Measurements from ENCODE around the gene ZBTB7B. TPM values are rescaled to one million over a fixed set of nuclear protein-coding genes. Genes with fewer than 3 reads are reported as not detected.

Gene ZBTB7B
- total RNA-seq, 2 donors from 2014 or later, result 35.3 to 66.3 TPM

DNA sequence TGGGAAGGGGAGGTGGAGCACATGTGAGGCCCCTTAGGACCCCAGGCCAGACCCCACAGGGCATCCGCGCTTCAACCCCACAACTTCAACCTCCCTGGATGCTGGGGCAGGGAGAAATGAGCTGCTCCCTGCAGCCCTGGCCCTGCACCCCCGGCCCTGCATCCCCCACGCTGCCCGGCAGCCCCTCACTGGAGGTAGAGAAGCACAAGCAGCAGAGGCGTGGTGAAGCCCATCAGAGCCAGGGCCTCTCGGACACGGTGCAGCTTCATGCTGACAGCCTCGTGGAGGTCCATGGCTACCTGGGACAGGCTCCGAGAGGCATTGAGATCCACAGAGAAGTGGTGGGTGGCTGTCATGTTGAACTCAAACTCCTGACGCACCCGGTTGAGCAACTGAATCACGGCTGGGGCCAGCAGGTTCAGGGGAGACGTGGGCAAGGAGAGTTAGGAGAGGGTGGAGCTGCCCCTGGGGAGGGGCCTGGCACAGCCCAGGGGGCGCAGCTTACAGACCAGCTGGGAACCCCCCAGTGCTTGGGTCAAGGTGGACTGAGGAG, 27.7 kb downstream of the ZBTB7B start:
- H3K27ac ChIP-seq, result no peak overlapping the region
- no peaks in the 10 kb centered on the region for H3K9me3 ChIP-seq
- TF ChIP-seq CTCF (IDR thresholded peaks at IDR 0.05), result no peak
- H3K4me3 ChIP-seq, result no peak overlapping the region
- no peaks in the 10 kb centered on the region for H3K36me3 ChIP-seq
- DNase-seq (ENCODE audit: low spot score) (no peak), ATAC-seq (ENCODE audit: insufficient number of reproducible peaks, low FRiP score, low read depth) (no peak)
- no peaks in the 10 kb centered on the region for H3K27me3 ChIP-seq (replicated peaks; ENCODE audit: insufficient read depth)
- H3K4me1 ChIP-seq (ENCODE audit: control insufficient read depth in 1 of 2, low read depth in 2 of 2), result no peaks in the 10 kb centered on the region

DNA sequence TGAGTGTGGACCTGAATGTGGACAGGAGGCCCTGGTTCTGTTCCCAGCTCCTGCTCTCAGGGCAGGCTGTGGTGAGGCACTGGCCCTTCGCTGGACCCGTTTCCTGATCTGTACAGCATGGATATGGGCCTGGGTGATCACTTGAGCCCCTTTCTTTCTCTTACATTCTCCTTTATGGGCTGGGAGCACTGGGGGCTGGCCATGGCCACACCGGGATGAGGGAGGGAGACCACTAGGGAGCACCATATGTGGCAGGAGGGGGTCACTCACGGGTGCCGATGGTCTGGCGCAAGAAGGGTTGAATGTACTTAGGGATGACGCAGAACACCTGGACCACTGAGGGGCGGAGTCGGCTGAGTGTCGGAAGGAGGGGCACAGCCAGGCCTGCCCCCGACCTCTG, 28.3 kb downstream of the ZBTB7B start:
- ATAC-seq (ENCODE audit: insufficient number of reproducible peaks, low FRiP score, low read depth), result no peak
- Histone ChIP-seq H3K4me1 (ENCODE audit: control insufficient read depth in 1 of 2, low read depth in 2 of 2) (no peaks in the 10 kb centered on the region), H3K9me3 (no peaks in the 10 kb centered on the region), H3K27ac (no peak overlapping the region), H3K27me3 (replicated peaks; ENCODE audit: insufficient read depth) (no peaks in the 10 kb centered on the region), H3K4me3 (no peak overlapping the region), H3K36me3 (no peaks in the 10 kb centered on the region)
- DNase-seq (ENCODE audit: low spot score), result no peak
- TF ChIP-seq CTCF (IDR thresholded peaks at IDR 0.05), result no peak

- DNase-seq (ENCODE audit: low spot score) (no peak), ATAC-seq (ENCODE audit: insufficient number of reproducible peaks, low FRiP score, low read depth) (no peak)
- no peaks in the 10 kb centered on the region for H3K36me3 ChIP-seq
Observed at GRCh38 chr1:155032886-155033285, 30.3 kb downstream of the ZBTB7B start.

DNA sequence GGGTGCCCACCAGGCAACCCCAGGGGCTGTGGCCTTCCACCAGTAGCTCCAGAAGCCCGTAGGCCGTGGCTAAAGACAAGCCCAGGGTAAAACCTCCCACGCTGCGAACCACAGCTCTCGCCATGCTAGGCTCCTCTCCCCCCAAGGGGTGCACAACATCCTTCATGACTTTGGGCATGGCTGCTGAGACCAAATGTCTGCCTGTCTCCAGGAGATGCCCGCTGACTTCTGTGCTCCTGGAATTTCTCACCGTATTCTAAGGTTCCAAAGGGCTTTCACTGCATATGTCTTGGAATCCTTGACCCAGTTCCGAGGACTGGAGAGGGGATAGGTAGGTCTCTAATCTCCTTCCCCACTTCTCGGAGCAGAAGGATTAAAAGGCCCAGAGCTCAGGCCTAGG, 30.9 kb downstream of the ZBTB7B start, which contains the start of the genes DCST1 and DCST2:
Gene DCST1 (plus strand): TSS at position 301 of the 400 bp plus-strand sequence. CDS start 213 bp downstream, outside the sequence.
Gene DCST2 (minus strand): TSS at position 258 of the 400 bp plus-strand sequence. CDS start 80 bp downstream, at position 178.
- Histone ChIP-seq H3K4me1 (ENCODE audit: control insufficient read depth in 1 of 2, low read depth in 2 of 2) (no peaks in the 10 kb centered on the region), H3K27me3 (replicated peaks; ENCODE audit: insufficient read depth) (no peaks in the 10 kb centered on the region), H3K27ac (no peak within 1 kb of the TSS), H3K36me3 (no peaks in the 10 kb centered on the region), H3K4me3 (no peak within 1 kb of the TSS), H3K9me3 (no peaks in the 10 kb centered on the region)
- DNase-seq (ENCODE audit: low spot score) (no peak), ATAC-seq (ENCODE audit: insufficient number of reproducible peaks, low FRiP score, low read depth) (no peak)
- no peak for TF ChIP-seq CTCF (IDR thresholded peaks at IDR 0.05)

More at GRCh38 chr1:155032886-155033285, 30.3 kb downstream of the ZBTB7B start:
- H3K27me3 ChIP-seq (replicated peaks; ENCODE audit: insufficient read depth), result no peaks in the 10 kb centered on the region
- H3K4me3 ChIP-seq, result no peak overlapping the region
- TF ChIP-seq CTCF (IDR thresholded peaks at IDR 0.05), result no peak
- H3K4me1 ChIP-seq (ENCODE audit: control insufficient read depth in 1 of 2, low read depth in 2 of 2), result no peaks in the 10 kb centered on the region
- no peaks in the 10 kb centered on the region for H3K9me3 ChIP-seq
- H3K27ac ChIP-seq, result no peak overlapping the region

DNA sequence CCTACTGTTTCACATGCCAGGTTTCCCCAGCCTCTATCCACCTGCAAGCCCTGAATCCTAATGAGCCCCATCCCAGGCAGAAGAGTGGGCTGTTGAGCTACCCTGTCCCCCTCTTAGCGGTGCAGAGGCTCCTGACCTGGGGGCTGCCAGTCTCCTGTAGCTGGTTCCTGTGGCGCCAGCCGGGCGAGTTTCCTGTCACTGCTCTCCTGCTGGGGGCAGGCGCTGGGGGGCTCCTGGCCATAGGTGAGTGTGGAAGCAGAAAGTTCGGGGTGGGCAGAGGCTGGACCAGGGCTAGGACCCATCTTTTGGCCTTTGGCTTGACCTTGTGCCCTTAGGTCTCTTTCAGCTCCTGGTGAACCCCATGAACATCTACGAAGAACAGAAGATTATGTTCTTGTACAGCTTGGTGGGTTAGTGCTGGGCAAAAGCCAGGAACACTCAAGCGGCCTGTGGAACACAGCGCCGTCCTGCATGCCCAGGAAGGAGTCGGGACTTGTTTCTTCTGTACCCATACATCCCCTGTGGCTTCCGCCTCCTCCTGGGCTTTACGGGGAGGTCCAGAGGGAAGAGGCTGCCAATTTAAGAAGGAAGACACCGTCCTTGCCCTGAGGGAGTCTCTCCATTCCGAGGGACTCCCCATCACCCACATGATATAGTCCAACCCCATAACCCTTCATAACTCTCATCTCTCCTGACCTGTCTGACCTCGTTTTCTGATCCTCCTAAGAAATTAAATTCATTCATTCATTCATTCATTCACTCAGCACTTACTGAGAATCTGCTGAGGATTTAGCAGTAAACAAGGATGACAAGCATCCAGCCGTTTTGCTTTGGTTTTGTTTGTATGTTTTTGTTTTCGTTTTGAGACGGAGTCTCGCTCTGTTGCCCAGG, 32.0 kb downstream of the ZBTB7B start:
- H3K36me3 ChIP-seq, result no peaks in the 10 kb centered on the region
- H3K4me1 ChIP-seq (ENCODE audit: control insufficient read depth in 1 of 2, low read depth in 2 of 2), result no peaks in the 10 kb centered on the region
- H3K27me3 ChIP-seq (replicated peaks; ENCODE audit: insufficient read depth), result no peaks in the 10 kb centered on the region
- DNase-seq (ENCODE audit: low spot score), result no peak
- no peak for TF ChIP-seq CTCF (IDR thresholded peaks at IDR 0.05)
- H3K9me3 ChIP-seq, result no peaks in the 10 kb centered on the region
- no peak overlapping the region for H3K27ac ChIP-seq
- no peak overlapping the region for H3K4me3 ChIP-seq
- no peak for ATAC-seq (ENCODE audit: insufficient number of reproducible peaks, low FRiP score, low read depth)
